NCI-H2171 treated with DMSO at 0.1 percent for 48 hours (cell line): Measurements from ENCODE around the gene KIF1B.

Experiments
- DNase-seq: peaks from one replicate; lab custom pipeline; 2025; lab: John Stamatoyannopoulos, UW

KIF1B gene, protein sequence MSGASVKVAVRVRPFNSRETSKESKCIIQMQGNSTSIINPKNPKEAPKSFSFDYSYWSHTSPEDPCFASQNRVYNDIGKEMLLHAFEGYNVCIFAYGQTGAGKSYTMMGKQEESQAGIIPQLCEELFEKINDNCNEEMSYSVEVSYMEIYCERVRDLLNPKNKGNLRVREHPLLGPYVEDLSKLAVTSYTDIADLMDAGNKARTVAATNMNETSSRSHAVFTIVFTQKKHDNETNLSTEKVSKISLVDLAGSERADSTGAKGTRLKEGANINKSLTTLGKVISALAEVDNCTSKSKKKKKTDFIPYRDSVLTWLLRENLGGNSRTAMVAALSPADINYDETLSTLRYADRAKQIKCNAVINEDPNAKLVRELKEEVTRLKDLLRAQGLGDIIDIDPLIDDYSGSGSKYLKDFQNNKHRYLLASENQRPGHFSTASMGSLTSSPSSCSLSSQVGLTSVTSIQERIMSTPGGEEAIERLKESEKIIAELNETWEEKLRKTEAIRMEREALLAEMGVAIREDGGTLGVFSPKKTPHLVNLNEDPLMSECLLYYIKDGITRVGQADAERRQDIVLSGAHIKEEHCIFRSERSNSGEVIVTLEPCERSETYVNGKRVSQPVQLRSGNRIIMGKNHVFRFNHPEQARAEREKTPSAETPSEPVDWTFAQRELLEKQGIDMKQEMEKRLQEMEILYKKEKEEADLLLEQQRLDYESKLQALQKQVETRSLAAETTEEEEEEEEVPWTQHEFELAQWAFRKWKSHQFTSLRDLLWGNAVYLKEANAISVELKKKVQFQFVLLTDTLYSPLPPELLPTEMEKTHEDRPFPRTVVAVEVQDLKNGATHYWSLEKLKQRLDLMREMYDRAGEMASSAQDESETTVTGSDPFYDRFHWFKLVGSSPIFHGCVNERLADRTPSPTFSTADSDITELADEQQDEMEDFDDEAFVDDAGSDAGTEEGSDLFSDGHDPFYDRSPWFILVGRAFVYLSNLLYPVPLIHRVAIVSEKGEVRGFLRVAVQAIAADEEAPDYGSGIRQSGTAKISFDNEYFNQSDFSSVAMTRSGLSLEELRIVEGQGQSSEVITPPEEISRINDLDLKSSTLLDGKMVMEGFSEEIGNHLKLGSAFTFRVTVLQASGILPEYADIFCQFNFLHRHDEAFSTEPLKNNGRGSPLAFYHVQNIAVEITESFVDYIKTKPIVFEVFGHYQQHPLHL (N-terminal part only)

DNA sequence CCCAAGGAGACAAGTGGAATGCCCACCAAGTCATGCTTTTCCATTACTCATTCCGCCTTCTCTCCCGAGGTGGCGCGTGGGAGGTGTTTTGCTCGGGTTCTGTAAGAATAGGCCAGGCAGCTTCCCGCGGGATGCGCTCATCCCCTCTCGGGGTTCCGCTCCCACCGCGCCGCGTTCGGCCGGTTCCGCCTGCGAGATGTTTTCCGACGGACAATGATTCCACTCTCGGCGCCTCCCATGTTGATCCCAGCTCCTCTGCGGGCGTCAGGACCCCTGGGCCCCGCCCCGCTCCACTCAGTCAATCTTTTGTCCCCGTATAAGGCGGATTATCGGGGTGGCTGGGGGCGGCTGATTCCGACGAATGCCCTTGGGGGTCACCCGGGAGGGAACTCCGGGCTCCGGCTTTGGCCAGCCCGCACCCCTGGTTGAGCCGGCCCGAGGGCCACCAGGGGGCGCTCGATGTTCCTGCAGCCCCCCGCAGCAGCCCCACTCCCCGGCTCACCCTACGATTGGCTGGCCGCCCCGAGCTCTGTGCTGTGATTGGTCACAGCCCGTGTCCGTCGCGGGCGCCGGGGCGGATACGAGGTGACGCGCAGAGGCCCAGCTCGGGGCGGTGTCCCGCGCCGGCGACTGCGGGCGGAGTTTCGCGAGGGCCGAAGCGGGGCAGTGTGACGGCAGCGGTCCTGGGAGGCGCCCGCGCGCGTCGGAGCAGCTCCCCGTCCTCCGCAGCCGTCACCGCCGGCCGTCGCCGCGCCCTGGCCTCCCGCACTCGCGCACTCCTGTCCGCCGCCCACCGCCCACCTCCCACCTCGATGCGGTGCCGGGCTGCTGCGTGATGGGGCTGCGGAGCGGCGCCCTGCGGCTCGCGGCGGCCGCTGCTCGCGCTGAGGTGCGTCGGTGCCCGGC, at the start of gene KIF1B:
TSS of gene KIF1B (plus strand) at position 666 of the 906 bp plus-strand sequence. CDS start 21,759 bp downstream, outside the sequence.
- peak; percentile 96 for DNase-seq

DNA sequence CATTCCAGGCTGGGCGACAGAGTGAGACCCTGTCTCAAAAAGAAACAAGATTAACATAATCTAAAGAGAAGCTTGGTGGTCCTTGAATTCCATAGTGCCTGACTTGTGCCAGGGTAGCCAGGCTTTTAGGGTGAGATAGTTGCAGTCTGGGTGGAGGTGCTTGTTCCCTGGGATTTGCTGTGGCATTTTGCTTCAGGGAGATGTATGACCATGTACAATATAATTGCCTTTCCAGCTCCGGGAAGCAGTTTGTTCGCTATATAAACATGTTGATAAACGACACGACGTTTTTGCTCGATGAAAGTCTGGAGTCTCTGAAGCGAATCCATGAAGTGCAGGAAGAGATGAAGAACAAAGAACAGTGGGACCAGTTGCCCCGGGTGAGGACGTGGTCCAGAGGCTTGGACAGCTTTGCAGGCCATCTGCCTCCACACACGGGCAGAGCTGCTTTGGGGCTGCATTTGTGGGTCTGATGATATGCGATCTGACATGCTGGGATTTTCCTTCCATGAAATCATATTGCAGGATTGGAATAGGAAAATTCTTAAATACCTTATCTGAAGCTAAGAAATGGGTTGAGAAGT, 49.4 kb upstream of the KIF1B start:
- DNase-seq: no peak

DNA sequence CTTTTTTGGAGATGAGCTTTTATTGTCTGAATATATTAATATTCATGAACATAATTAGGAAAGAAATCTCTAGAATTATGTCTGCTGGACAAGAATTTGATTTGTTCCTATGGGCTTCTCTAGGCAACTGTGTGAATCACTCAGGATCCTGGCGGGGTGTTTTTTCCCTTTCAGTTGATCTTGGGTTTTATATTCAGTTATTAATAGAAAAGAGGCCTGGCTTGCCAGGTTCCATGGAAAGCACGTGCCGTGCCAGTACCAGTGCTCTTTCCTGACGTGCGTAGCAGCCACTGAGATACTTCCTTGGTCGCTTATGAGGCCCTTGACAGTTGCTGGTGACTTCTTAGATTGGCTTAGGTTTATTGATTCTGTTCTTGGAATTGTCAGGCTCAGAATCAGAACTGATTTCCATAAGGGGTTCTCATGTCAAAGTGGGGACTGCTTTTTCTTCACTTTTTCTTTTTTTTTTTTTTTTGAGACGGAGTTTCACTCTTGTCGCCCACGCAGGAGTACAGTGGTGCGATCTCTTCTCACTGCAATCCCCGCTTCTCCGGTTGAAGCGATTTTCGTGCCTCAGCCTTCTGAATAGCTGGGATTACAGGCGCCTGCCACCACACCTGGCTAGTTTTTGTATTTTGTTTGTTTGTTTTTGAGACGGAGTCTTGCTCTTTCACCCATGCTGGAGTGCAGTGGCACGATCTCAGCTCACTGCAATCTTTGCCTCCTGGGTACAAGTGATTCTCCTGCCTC, 48.7 kb upstream of the KIF1B start:
- DNase-seq: no peak

DNA sequence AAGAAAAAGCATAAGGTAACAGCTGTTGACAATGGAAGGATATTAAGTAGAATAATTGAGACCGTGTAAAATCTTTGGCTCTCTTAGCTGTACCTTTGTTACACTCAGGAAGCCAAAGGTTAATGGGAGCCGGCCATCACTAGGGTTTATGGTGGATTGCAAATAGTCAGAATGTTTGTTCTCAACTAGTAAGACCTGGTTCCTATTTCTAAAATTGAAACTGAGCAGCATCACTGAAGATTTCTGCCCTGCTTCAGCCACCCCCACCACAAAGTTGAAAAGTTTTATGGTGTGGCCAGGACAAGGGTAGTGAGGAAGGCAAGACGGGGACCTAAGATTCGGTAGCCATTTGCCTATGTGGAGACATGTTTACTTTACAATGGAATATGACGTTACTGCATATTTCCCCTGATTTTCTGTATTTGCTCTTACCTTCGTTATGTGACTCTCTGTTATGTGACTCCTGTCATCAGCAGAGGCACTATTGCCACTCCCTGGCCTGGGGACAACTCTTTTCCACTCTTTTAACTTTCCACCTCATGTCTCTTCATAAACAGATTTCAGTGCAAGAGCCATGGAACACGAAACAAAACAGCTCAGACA, 41.4 kb upstream of the KIF1B start:
- no peak for DNase-seq

DNA sequence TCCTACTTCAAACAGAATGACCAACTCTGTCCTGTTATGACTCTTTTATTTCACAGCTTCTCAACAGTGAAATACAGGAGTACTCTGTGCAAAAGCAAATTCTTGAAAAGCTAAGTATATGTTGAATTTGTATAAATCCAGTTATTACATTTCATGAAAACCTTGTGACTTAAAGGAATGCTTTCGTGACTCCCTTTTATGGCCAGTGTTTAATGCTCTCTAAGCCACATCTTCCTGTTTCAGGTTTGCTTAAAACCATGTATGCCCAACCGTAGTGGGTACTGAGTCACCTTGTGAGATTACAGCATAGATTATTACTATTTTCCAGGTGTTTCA, 40.2 kb upstream of the KIF1B start:
- DNase-seq: no peak

DNA sequence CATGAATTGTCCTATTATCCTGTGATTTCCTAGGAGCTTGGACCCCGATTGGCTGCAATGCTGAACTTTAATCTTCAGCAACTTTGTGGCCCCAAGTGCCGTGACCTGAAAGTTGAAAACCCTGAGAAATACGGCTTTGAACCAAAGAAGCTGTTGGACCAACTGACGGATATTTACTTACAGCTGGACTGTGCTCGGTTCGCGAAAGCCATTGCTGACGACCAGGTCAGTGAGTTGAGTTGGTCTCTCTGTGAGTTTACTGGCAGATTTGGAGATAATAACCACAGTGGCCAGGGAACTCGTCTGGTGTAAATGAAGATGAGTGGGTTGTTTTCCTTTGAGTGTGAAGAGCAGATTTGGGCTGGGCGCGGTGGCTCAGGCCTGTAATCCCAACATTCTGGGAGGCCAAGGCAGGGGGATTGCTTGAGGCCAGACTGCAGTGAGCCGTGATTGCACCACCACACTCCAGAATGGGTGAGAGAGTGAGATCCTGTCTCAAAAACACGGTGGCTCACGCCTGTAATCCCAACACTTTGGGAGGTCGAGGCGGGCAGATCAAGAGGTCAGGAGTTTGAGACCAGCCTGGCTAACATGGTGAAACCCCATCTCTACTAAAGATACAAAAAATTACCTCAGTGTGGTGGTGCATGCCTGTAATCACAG, 39.1 kb upstream of the KIF1B start:
- DNase-seq: no peak

DNA sequence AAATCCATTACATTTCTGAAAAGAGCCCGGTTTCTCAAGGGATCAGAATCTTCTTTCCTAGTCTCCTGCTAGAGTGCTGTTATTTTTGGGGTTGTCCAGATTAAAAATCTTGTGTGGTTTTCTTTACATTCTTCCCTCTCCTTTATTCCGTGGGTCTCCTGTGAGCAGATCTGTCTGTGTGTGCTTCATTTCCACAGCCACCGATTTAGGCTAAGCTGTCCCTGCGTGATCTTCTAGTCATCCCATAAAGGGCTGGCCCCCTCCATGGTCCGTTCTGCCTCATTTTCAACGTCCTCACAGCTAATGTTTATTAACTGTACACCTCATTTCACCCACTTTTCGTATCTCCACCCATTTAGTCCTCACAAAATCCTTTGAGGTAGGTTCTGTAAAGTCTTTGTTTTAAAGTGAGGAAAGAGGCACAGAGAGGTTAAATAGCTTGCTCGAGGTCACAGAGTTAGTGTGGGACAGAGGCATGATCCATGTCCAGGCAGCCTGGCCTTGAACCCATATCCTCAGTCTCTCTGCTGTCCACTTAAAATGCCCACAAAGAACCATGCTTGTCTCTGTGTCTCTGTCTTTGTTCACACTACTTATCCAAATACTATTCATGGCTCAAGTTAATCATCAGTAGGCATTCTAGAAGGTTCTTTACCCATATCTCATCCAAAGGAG, 38.2 kb upstream of the KIF1B start:
- no peak for DNase-seq

DNA sequence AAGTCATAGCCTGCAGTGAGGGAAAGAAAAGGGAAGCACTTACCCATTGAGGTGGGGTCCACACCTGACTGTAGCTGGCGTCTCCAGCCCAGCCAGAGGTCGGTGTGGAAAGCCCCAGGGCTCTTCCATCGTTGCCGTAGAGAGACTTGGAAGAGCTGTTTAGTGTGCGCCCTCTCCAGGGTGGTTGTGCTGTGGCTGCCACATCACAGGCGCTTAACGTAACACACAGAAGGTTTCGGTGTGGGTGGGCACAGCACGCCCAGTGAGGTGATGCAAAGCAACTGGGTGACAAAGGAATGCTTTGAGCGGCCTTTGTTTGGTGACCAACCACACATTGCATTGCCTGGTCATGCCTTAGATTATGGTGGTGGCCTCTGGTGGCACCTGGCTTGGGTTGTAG, 36.8 kb upstream of the KIF1B start:
- DNase-seq: no peak

DNA sequence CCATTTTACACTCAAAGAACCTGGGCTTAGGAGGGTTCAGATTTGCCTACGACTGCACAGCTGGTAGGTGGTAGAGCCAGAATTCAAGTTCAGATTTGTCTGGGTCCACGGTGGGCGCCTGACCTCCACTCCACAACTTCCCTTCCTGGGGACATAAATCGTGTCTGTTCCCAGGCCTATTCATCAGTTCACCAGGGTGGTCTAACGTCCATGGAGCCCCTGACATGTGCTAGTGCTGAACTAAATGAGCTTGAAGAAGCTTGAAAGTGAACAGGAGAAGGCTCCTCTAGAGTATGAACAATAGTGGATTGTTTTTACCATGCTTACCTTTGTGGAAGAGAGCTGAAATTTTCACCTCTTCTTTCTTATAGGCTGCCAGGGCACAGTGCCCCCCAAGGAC, 32.5 kb upstream of the KIF1B start:
- no peak for DNase-seq

DNA sequence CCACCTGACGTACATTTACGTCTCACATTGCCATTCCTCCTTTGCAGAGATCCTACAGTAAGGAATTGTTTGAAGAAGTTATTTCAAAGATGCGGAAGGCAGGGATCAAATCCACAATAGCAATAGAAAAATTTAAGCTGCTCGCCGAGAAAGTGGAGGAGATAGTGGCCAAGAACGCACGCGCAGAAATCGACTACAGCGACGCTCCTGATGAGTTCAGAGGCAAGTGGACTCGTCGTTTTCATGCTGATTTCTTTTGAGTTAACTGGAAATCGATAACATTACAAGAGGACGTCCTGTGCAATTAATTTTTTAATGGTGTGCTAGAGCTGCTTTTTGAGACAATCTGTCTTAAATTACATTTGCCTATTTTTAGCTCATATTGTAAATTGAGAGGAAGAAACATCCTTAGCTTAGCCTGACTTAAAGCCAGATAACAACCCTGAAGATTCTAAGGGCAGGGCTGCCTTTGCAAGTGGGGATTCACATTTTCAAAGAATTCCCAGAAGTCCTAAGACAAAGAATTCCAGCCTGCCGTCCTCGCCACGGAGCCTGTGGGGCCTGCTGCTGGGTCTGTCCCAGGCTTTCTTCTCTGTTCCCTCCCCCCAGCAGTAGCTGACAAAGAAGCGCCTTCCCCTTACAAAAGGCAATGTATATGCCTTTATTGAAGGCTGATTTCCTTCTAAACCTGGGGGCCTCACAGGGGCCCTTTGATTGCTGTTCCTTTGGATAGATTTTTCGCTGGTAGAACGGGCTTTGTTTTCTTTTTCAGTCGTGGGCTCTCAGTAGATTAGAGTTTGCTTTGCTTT, 31.6 kb upstream of the KIF1B start:
- no peak for DNase-seq

DNA sequence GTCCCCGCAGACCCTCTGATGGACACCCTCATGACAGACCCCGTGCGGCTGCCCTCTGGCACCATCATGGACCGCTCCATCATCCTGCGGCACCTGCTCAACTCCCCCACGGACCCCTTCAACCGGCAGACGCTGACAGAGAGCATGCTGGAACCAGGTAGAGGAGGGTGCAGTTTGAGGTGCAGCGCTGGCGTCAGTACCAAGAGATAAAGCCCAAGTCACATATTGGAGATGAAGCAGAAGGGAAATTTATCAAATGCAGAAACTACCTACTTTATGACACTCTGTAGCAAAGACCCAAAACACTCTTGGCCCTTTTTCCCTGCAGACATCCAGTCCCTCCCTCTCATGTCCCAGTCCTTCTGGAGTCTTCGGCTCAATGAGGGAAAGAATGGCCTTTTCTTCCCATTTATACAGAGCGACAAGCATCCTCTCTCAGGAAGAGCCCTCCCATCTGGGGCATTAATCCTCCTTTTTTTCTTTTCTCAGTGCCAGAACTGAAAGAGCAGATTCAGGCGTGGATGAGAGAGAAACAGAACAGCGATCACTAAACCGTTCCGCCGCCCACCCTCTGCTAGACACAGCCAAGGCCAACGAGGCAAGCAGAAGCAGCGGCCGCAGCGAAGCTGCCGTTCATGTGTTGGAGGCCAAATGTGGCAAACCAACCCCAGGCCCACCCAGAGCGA, 30.8 kb upstream of the KIF1B start:
- no peak for DNase-seq

DNA sequence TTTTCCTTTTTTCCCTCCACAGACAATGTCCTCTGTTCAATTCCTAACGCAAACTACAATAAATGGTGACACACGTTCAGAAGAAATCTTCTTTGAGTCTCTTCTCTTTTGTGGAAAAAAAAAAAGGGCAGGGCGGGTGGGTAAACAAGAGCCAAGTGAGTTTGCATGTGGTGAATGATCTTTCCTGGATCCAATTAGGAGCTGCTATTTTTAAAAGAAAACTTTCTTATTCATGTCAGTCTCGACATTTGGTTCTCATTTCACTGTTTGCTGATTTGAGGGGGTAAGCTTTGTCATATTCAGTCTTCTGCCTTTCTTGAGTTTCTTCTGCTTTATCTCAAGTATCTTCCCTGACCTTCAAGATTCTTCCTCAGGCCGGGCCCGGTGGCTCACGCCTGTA, 29.2 kb upstream of the KIF1B start:
- DNase-seq: no peak

DNA sequence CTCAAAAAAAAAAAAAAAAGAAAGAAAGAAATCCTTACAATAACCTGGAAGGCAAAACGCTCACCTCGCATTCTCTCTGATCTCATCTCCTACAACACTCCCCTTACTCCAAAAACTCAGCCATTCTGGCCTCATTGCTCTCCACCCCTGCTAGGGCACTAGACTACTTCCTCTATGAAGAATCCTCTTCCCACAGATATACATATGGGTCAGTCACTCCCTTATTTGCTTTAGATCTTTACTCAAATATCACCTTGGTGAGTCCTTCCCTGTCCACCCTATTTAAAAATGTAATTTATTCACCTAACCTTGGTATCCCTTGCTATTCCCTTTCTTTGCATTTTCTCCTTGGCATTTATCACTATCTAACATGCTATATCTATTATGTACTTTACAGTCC, 24.6 kb upstream of the KIF1B start:
- DNase-seq: no peak

DNA sequence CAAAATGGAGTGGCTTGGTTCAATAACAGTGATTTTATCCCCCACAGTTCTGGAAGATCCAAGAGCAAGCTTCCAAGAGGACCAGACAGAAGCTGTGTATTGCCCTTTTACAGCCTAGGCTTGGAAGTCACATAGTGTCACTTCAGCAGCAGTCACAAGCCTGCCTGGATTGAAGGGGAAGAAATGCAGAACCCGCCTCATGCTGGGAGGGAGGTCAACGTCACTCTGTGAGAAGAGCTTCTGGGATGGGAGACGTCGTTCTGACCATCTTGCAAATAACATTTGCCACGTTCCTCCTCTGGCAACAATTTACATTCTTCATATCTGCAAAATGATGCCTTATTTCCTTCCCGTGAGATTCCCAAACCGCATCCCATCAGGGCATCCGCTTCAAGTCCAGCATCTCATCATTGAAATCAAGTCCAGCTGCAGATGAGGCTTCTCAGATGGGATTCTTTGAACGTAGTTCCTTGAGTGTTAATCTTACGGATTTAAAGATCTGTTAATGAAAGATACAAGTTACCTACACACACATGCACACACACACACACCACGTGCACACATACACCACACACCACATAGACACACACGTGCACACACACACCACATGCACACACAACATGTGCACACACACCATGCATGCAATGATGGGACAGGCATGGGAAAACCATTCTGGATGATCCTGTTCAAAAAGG, 23.9 kb upstream of the KIF1B start:
- DNase-seq: no peak

DNA sequence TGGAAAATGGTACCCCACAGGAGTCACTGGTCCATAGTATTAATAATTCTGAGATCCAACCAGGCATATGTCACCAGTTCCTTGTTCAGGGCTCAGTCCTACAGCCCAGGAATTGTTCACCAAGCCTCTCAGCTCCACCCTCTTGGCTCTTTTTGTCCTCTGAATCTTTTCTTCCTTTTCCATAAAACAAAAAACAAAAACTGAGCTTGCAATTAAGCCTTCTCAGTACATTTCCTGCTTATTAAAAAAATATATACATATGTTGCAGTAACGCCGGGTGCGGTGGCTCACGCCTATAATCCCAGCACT, 23.4 kb upstream of the KIF1B start:
- no peak for DNase-seq

DNA sequence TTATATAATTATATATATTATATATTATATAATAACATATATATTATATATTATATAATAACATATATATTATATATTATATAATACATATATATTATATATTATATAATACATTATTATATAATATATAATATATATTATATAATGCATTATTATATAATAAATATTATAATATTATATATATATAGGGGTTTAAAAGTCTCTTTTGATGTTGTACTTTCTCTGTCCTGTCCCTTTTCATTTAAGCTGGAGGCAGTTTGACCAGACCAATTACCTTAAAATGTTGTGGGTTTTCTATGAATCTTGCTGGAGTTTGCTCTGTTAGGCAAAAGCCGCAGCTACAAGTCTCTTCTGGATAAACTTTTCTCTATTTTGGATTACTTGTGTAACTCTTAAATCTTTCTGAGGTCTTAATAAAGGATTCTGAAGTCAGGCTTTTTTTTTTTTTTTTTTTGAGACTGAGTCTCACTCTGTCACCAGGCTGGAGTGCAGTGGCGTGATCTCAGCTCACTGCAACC, 22.2 kb upstream of the KIF1B start:
- no peak for DNase-seq

DNA sequence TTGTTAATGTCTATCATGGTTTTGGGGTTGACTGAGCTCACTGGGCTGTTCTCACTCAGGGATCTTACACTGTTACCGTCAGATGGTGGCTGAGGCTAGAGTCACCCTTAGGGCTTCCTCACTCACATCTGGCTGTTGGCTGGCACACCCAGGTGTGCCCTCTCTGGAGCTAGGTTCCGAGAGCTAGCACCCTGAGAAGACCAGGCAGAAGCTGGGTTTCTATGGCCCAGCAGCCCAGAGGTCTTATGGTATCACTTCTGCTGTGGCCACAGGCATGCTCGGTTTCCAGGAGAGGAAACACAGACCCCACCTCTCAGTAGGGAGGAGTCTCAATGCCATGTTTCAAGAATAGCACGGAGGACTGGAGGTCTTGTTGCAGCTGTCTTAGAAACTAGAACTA, 20.7 kb upstream of the KIF1B start:
- DNase-seq: no peak
